ENCODE measurements around the gene MEIS2.

Gene MEIS2

GRCh38 chr15:37095770-37096557 lies 4.4 kb downstream of the MEIS2 start:
- H3K9ac ChIP-seq (ENCODE audit: low read depth, low read length): peak overlapping the region; percentile 57; the same call in 1 of the 2 replicates
- H3K36me3 ChIP-seq (ENCODE audit: insufficient read depth, low read depth, low read length): no peaks in the 10 kb centered on the region
- peak overlapping the region; percentile 66 for H3K4me3 ChIP-seq (ENCODE audit: low read length)
- peaks cover 37% of the 10 kb centered on the region for H3K4me1 ChIP-seq (ENCODE audit: insufficient read depth, low read length)
- H3K27me3 ChIP-seq (ENCODE audit: insufficient read depth, low read length): peaks cover 90% of the 10 kb centered on the region
- H3K9me3 ChIP-seq (ENCODE audit: insufficient read depth, low read depth, low read length): no peaks in the 10 kb centered on the region
- no peak overlapping the region for H3K27ac ChIP-seq (ENCODE audit: low read length)

GRCh38 chr15:37094915-37095711 lies 5.2 kb downstream of the MEIS2 start:
- H3K9ac ChIP-seq (ENCODE audit: low read depth, low read length): peak overlapping the region; percentile 57; the same call in 1 of the 2 replicates
- peaks cover 42% of the 10 kb centered on the region for H3K4me1 ChIP-seq (ENCODE audit: insufficient read depth, low read length)
- peak overlapping the region; percentile 66 for H3K4me3 ChIP-seq (ENCODE audit: low read length)
- H3K36me3 ChIP-seq (ENCODE audit: insufficient read depth, low read depth, low read length): no peaks in the 10 kb centered on the region
- no peak overlapping the region for H3K27ac ChIP-seq (ENCODE audit: low read length)
- H3K27me3 ChIP-seq (ENCODE audit: insufficient read depth, low read length): peaks cover 87% of the 10 kb centered on the region
- no peaks in the 10 kb centered on the region for H3K9me3 ChIP-seq (ENCODE audit: insufficient read depth, low read depth, low read length)

- no peak overlapping the region for H3K27ac ChIP-seq (ENCODE audit: low read length)
- no peaks in the 10 kb centered on the region for H3K9me3 ChIP-seq (ENCODE audit: insufficient read depth, low read depth, low read length)
- H3K27me3 ChIP-seq (ENCODE audit: insufficient read depth, low read length): peaks cover 80% of the 10 kb centered on the region
- H3K4me1 ChIP-seq (ENCODE audit: insufficient read depth, low read length): peaks cover 42% of the 10 kb centered on the region
- peak overlapping the region; percentile 59 for H3K4me3 ChIP-seq (ENCODE audit: low read length)
- peak overlapping the region; percentile 52 for H3K9ac ChIP-seq (ENCODE audit: low read depth, low read length)
- H3K36me3 ChIP-seq (ENCODE audit: insufficient read depth, low read depth, low read length): no peaks in the 10 kb centered on the region
These were observed 5.9 kb downstream of the MEIS2 start for GRCh38 chr15:37094333-37094914.

- no peaks in the 10 kb centered on the region for H3K9me3 ChIP-seq (ENCODE audit: insufficient read depth, low read depth, low read length)
- H3K36me3 ChIP-seq (ENCODE audit: insufficient read depth, low read depth, low read length): no peaks in the 10 kb centered on the region
- no peak overlapping the region for H3K9ac ChIP-seq (ENCODE audit: low read depth, low read length)
- H3K4me3 ChIP-seq (ENCODE audit: low read length): peak overlapping the region; percentile 59; the same call in 1 of the 2 replicates
- peaks cover 73% of the 10 kb centered on the region for H3K27me3 ChIP-seq (ENCODE audit: insufficient read depth, low read length)
- peaks cover 42% of the 10 kb centered on the region for H3K4me1 ChIP-seq (ENCODE audit: insufficient read depth, low read length)
- no peak overlapping the region for H3K27ac ChIP-seq (ENCODE audit: low read length)
These were observed 6.6 kb downstream of the MEIS2 start for GRCh38 chr15:37093480-37094332.

GRCh38 chr15:37090543-37091175 lies 9.7 kb downstream of the MEIS2 start:
- H3K4me1 ChIP-seq (ENCODE audit: insufficient read depth, low read length): peaks cover 30% of the 10 kb centered on the region
- H3K27ac ChIP-seq (ENCODE audit: low read length): no peak overlapping the region
- no peak overlapping the region for H3K9ac ChIP-seq (ENCODE audit: low read depth, low read length)
- H3K27me3 ChIP-seq (ENCODE audit: insufficient read depth, low read length): peaks cover 43% of the 10 kb centered on the region
- H3K36me3 ChIP-seq (ENCODE audit: insufficient read depth, low read depth, low read length): no peaks in the 10 kb centered on the region
- no peaks in the 10 kb centered on the region for H3K9me3 ChIP-seq (ENCODE audit: insufficient read depth, low read depth, low read length)
- H3K4me3 ChIP-seq (ENCODE audit: low read length): no peak overlapping the region

GRCh38 chr15:37088436-37088835 lies 11.9 kb downstream of the MEIS2 start:
- Histone ChIP-seq H3K9me3 (ENCODE audit: insufficient read depth, low read depth, low read length) (no peaks in the 10 kb centered on the region), H3K4me3 (ENCODE audit: low read length) (no peak overlapping the region), H3K36me3 (ENCODE audit: insufficient read depth, low read depth, low read length) (no peaks in the 10 kb centered on the region), H3K9ac (ENCODE audit: low read depth, low read length) (no peak overlapping the region), H3K27ac (ENCODE audit: low read length) (no peak overlapping the region), H3K4me1 (ENCODE audit: insufficient read depth, low read length) (peaks cover 20% of the 10 kb centered on the region), H3K27me3 (ENCODE audit: insufficient read depth, low read length) (peaks cover 24% of the 10 kb centered on the region)

GRCh38 chr15:37087131-37087588 lies 13.2 kb downstream of the MEIS2 start:
- Histone ChIP-seq H3K27me3 (ENCODE audit: insufficient read depth, low read length) (peaks cover 11% of the 10 kb centered on the region), H3K9me3 (ENCODE audit: insufficient read depth, low read depth, low read length) (no peaks in the 10 kb centered on the region), H3K36me3 (ENCODE audit: insufficient read depth, low read depth, low read length) (no peaks in the 10 kb centered on the region), H3K4me3 (ENCODE audit: low read length) (no peak overlapping the region), H3K9ac (ENCODE audit: low read depth, low read length) (no peak overlapping the region), H3K27ac (ENCODE audit: low read length) (no peak overlapping the region), H3K4me1 (ENCODE audit: insufficient read depth, low read length) (peaks cover 12% of the 10 kb centered on the region; the same call in 1 of the 2 replicates)

GRCh38 chr15:37086521-37086920 lies 13.8 kb downstream of the MEIS2 start:
- Histone ChIP-seq H3K4me3 (ENCODE audit: low read length) (no peak overlapping the region), H3K9ac (ENCODE audit: low read depth, low read length) (no peak overlapping the region), H3K27ac (ENCODE audit: low read length) (no peak overlapping the region), H3K36me3 (ENCODE audit: insufficient read depth, low read depth, low read length) (no peaks in the 10 kb centered on the region), H3K4me1 (ENCODE audit: insufficient read depth, low read length) (peaks cover 12% of the 10 kb centered on the region; the same call in 1 of the 2 replicates), H3K9me3 (ENCODE audit: insufficient read depth, low read depth, low read length) (no peaks in the 10 kb centered on the region), H3K27me3 (ENCODE audit: insufficient read depth, low read length) (peaks cover 5% of the 10 kb centered on the region; the same call in 1 of the 2 replicates)

GRCh38 chr15:37086120-37086519 lies 14.2 kb downstream of the MEIS2 start:
- peaks cover under 1% of the 10 kb centered on the region; the same call in 1 of the 2 replicates for H3K27me3 ChIP-seq (ENCODE audit: insufficient read depth, low read length)
- no peaks in the 10 kb centered on the region for H3K36me3 ChIP-seq (ENCODE audit: insufficient read depth, low read depth, low read length)
- peaks cover 9% of the 10 kb centered on the region; the same call in 1 of the 2 replicates for H3K4me1 ChIP-seq (ENCODE audit: insufficient read depth, low read length)
- H3K4me3 ChIP-seq (ENCODE audit: low read length): no peak overlapping the region
- H3K27ac ChIP-seq (ENCODE audit: low read length): no peak overlapping the region
- no peak overlapping the region for H3K9ac ChIP-seq (ENCODE audit: low read depth, low read length)
- no peaks in the 10 kb centered on the region for H3K9me3 ChIP-seq (ENCODE audit: insufficient read depth, low read depth, low read length)

- H3K9me3 ChIP-seq (ENCODE audit: insufficient read depth, low read depth, low read length): no peaks in the 10 kb centered on the region
- no peak overlapping the region for H3K4me3 ChIP-seq (ENCODE audit: low read length)
- no peak overlapping the region for H3K9ac ChIP-seq (ENCODE audit: low read depth, low read length)
- H3K27ac ChIP-seq (ENCODE audit: low read length): no peak overlapping the region
- 0 out of 2 replicates have a peak, but pooled peaks cover 2% of the 10 kb centered on the region for H3K4me1 ChIP-seq (ENCODE audit: insufficient read depth, low read length)
- no peaks in the 10 kb centered on the region for H3K27me3 ChIP-seq (ENCODE audit: insufficient read depth, low read length)
- no peaks in the 10 kb centered on the region for H3K36me3 ChIP-seq (ENCODE audit: insufficient read depth, low read depth, low read length)
These were observed 15.7 kb downstream of the MEIS2 start for GRCh38 chr15:37084602-37085001.
